MM.1S (cell line): Measurements from ENCODE around the gene ZMYM3.

Experiments
- EZH2 ChIP-seq: fragments of 300-600 bp; sonication (generic); optimal IDR thresholded peaks from 2 replicates; pipeline ENCODE3; 2017; ENCODE audit warnings: low read depth, mild to moderate bottlenecking, antibody characterized with exemption, low read length, mixed read lengths
- TF ChIP-seq, protein P1 (sequence below): fragments of 300-600 bp; sonication (generic); IDR thresholded peaks from 2 replicates; pipeline ENCODE4 v1.5.1; 2016; ENCODE audit warnings: antibody characterized with exemption, low read length, mixed read lengths

DNA sequence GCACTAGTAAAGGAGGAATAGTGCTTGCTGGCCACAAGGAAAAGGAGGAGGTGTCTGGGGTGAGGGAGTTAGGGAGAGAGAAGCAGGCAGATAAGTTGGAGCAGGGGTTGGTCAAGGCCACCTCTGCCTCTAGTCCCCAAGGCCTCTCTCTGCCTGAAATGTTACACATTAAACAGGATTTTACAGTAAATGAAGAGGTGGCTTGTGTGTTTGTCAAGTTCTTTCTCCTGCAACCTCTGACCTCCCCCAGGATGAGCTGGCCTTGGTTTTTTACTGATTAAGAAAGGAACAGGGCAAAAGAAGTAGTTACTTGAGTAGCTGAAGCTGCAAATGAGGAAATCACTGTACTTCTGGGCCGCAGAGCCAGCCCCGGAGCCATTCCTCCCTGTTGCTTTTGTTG, 28.9 kb downstream of the ZMYM3 start:
- TF ChIP-seq, protein P1, sequence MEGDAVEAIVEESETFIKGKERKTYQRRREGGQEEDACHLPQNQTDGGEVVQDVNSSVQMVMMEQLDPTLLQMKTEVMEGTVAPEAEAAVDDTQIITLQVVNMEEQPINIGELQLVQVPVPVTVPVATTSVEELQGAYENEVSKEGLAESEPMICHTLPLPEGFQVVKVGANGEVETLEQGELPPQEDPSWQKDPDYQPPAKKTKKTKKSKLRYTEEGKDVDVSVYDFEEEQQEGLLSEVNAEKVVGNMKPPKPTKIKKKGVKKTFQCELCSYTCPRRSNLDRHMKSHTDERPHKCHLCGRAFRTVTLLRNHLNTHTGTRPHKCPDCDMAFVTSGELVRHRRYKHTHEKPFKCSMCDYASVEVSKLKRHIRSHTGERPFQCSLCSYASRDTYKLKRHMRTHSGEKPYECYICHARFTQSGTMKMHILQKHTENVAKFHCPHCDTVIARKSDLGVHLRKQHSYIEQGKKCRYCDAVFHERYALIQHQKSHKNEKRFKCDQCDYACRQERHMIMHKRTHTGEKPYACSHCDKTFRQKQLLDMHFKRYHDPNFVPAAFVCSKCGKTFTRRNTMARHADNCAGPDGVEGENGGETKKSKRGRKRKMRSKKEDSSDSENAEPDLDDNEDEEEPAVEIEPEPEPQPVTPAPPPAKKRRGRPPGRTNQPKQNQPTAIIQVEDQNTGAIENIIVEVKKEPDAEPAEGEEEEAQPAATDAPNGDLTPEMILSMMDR: no peak
- TF ChIP-seq EZH2: no peak
